Sigmoid colon (tissue), 4 donors: ENCODE measurements around the gene ZDHHC11B.

Experiments
- EP300 ChIP-seq, 4 donors: sonication (generic); formaldehyde crosslinking; IDR thresholded peaks; one replicate each; pipeline ENCODE4 v1.6.1; 2017; ENCODE audit warnings: antibody characterized with exemption in 4 of 4
- POLR2A ChIP-seq, 2 donors: fragments of 450-650 bp; IDR thresholded peaks; one replicate each; pipeline ENCODE4 v1.6.1; 2016; ENCODE audit warnings: antibody characterized with exemption in 2 of 2, mild to moderate bottlenecking in 2 of 2, moderate library complexity in 2 of 2
- POLR2AphosphoS5 ChIP-seq, 4 donors: sonication (generic); formaldehyde crosslinking; IDR thresholded peaks; one replicate each; pipeline ENCODE4 v1.6.1; 2017; ENCODE audit warnings: antibody characterized with exemption in 4 of 4
- TF ChIP-seq, protein P1 (sequence below), 4 experiments: fragments of 450-650 bp in 3 of 4; fragments of 200-600 bp in 1 of 4; IDR thresholded peaks; one replicate each; pipeline ENCODE4 v1.5.1; 2016 to 2019; ENCODE audit warnings: antibody characterized with exemption in 4 of 4, mild to moderate bottlenecking in 3 of 4, moderate library complexity in 2 of 4

GRCh38 chr5:673831-674629 is 110.5 kb downstream of the ZDHHC11B start:
- TF ChIP-seq, protein P1, sequence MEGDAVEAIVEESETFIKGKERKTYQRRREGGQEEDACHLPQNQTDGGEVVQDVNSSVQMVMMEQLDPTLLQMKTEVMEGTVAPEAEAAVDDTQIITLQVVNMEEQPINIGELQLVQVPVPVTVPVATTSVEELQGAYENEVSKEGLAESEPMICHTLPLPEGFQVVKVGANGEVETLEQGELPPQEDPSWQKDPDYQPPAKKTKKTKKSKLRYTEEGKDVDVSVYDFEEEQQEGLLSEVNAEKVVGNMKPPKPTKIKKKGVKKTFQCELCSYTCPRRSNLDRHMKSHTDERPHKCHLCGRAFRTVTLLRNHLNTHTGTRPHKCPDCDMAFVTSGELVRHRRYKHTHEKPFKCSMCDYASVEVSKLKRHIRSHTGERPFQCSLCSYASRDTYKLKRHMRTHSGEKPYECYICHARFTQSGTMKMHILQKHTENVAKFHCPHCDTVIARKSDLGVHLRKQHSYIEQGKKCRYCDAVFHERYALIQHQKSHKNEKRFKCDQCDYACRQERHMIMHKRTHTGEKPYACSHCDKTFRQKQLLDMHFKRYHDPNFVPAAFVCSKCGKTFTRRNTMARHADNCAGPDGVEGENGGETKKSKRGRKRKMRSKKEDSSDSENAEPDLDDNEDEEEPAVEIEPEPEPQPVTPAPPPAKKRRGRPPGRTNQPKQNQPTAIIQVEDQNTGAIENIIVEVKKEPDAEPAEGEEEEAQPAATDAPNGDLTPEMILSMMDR (IDR thresholded peaks at IDR 0.05), result peak in 1 of 4 experiments; percentile 11
- TF ChIP-seq POLR2A (IDR thresholded peaks at IDR 0.05), result no peak
- no peak for TF ChIP-seq EP300 (IDR thresholded peaks at IDR 0.05)
- no peak for TF ChIP-seq POLR2AphosphoS5 (IDR thresholded peaks at IDR 0.05)
